Measurements from ENCODE around the gene FAM13A. TPM values are rescaled to one million over a fixed set of nuclear protein-coding genes. Genes with fewer than 3 reads are reported as not detected.

The FAM13A gene
- total RNA-seq, 1 donor from 2014 or later = 32.2 TPM

DNA sequence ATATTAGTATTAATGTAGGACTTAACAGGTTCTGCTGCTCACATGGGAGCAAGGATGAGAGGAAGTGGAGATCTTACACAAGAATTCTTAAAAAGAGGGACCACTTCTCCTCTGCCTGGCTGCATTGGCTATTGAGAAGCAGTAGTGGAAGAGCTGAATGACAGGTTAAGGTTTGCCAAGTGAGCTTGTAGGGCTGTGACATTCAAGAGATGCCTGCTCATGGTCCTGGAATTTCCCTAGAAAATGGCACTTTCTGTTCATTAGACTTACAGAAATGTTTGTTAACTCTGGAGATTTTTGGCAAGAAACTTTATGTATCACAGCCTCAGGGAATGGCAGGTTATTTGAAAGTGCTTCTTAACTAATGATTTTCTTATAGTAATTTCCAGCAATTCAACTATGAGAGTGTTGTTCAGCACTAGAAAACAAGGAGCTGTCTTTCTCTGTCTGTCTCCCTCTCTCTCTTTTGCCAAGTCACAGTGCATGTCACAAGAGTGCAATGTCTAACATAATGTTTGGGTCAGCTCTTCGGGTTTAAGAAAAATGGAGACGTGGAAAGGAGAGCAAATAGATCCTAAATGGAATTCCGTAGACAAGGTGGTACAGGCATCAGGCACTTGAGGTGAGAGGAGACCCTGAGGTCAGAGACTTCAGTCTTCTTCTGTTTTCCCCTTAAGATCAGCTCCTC is 351.0 kb downstream of the FAM13A start:
- intact Hi-C loops (cut with DNase I) = loop anchor here (10.0 kb wide), 1 partner anchor 319 kb away; no protein-coding TSS in a partner anchor
- Histone ChIP-seq H3K27me3 (no peaks in the 10 kb centered on the region), H3K27ac (peak overlapping the region; percentile 34), H3K4me3 (no peak overlapping the region), H3K36me3 (peaks cover 0 to 24% of the 10 kb centered on the region in 2 donors), H3K4me1 (peaks cover 16% of the 10 kb centered on the region), H3K9me3 (no peaks in the 10 kb centered on the region)
- TF ChIP-seq POLR2A (IDR thresholded peaks at IDR 0.05) (no peak), POLR2AphosphoS5 (IDR thresholded peaks at IDR 0.05; ENCODE audit: insufficient read depth in 1 of 2, low read depth in 1 of 2) (no peak)
- TF ChIP-seq, protein P1, sequence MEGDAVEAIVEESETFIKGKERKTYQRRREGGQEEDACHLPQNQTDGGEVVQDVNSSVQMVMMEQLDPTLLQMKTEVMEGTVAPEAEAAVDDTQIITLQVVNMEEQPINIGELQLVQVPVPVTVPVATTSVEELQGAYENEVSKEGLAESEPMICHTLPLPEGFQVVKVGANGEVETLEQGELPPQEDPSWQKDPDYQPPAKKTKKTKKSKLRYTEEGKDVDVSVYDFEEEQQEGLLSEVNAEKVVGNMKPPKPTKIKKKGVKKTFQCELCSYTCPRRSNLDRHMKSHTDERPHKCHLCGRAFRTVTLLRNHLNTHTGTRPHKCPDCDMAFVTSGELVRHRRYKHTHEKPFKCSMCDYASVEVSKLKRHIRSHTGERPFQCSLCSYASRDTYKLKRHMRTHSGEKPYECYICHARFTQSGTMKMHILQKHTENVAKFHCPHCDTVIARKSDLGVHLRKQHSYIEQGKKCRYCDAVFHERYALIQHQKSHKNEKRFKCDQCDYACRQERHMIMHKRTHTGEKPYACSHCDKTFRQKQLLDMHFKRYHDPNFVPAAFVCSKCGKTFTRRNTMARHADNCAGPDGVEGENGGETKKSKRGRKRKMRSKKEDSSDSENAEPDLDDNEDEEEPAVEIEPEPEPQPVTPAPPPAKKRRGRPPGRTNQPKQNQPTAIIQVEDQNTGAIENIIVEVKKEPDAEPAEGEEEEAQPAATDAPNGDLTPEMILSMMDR (IDR thresholded peaks at IDR 0.05) = no peak
- DNase-seq (ENCODE audit: extremely low spot score in 2 of 2) = no peak

DNA sequence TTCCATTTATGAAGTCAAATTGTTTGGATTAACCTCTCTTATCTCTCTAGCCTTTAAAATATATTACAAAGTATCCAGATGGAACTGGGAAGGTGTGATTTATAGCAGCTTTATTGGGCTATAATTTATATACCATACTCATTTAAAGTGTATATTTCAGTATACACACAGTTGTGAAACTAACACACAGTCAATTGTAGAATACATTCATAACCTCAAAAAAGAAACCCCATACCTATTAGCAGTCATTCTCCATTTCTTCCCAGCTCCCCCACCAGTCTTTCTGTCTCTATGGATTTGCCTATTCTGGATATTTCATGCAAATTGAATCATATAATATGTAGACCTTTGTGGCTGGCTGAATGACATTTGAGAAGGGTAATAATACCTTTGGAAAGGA is 351.8 kb downstream of the FAM13A start:
- Histone ChIP-seq H3K36me3 (peaks cover 0 to 19% of the 10 kb centered on the region in 2 donors), H3K27me3 (no peaks in the 10 kb centered on the region)
- intact Hi-C loops (cut with DNase I) = loop anchor here (10.0 kb wide), 1 partner anchor 320 kb away; no protein-coding TSS in a partner anchor

DNA sequence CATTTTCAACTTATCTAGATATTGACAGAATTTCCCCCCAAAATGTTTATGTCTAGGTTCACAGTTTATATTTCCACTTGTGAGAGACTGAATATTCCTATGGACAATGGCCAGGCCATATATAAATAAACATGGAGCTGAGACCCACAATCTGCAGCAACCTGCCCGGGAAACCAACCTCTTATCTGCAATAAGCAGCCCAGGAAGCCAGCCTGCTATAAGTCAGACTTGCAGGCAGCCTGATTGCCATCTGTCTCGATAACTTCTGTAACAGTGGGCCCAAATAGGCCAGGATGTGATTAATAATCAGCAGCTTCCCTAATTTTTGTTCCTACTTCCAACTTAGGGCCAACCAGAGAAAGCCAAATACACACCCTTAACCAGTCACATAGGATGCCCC is 354.2 kb downstream of the FAM13A start:
- peaks cover 0 to 19% of the 10 kb centered on the region in 2 donors for H3K36me3 ChIP-seq
- intact Hi-C loops (cut with DNase I) = loop anchor here (10.0 kb wide), 1 partner anchor 322 kb away; no protein-coding TSS in a partner anchor
- DNase-seq (ENCODE audit: extremely low spot score in 2 of 2) = no peak
- no peak overlapping the region for H3K27ac ChIP-seq
- H3K27me3 ChIP-seq = no peaks in the 10 kb centered on the region
- H3K9me3 ChIP-seq = no peaks in the 10 kb centered on the region
- peaks cover 16% of the 10 kb centered on the region for H3K4me1 ChIP-seq
- no peak overlapping the region for H3K4me3 ChIP-seq
- TF ChIP-seq, protein P1 (IDR thresholded peaks at IDR 0.05) = no peak
- TF ChIP-seq POLR2A (IDR thresholded peaks at IDR 0.05) (no peak), POLR2AphosphoS5 (IDR thresholded peaks at IDR 0.05; ENCODE audit: insufficient read depth in 1 of 2, low read depth in 1 of 2) (no peak)

More for the DNA sequence above, 351.8 kb downstream of the FAM13A start:
- H3K4me3 ChIP-seq = no peak overlapping the region
- H3K4me1 ChIP-seq = peaks cover 16% of the 10 kb centered on the region
- H3K9me3 ChIP-seq = no peaks in the 10 kb centered on the region
- TF ChIP-seq POLR2AphosphoS5 (IDR thresholded peaks at IDR 0.05; ENCODE audit: insufficient read depth in 1 of 2, low read depth in 1 of 2) = no peak
- TF ChIP-seq, protein P1 (IDR thresholded peaks at IDR 0.05) = no peak
- no peak for TF ChIP-seq POLR2A (IDR thresholded peaks at IDR 0.05)
- no peak overlapping the region for H3K27ac ChIP-seq
- DNase-seq (ENCODE audit: extremely low spot score in 2 of 2) = no peak

DNA sequence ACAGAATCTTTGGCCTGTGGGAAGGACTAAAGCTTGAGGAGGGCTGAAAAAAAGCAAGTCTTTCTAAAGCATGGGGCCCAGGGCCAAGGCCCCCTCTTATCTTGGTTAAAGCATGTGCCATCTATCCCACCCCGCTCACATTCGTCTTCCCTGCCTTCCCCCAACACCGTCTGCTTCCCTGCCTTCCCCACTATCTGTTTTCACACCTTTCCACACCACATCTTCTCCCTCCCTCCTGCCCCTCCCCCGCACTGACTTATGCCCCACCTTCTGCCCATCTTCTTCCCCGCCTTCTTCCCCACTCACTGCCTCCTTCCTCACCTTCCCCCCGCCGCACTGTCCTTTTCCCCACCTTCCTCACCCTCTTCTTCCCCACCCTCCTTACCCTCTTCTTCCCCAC is 358.5 kb downstream of the FAM13A start:
- no peak for DNase-seq (ENCODE audit: extremely low spot score in 2 of 2)
- Histone ChIP-seq H3K27me3 (no peaks in the 10 kb centered on the region), H3K4me3 (no peak overlapping the region), H3K4me1 (no peaks in the 10 kb centered on the region), H3K9me3 (no peaks in the 10 kb centered on the region), H3K27ac (no peak overlapping the region), H3K36me3 (no peaks in the 10 kb centered on the region)
- intact Hi-C loops (cut with DNase I) = no loop called here
- TF ChIP-seq, protein P1 (IDR thresholded peaks at IDR 0.05) = no peak
- TF ChIP-seq POLR2A (IDR thresholded peaks at IDR 0.05) = no peak
- no peak for TF ChIP-seq POLR2AphosphoS5 (IDR thresholded peaks at IDR 0.05; ENCODE audit: insufficient read depth in 1 of 2, low read depth in 1 of 2)

Data from vagina (tissue), 2 donors.